CD4-positive, alpha-beta T cell (primary cell): Measurements from ENCODE around the gene KRT82. TPM values are rescaled to one million over a fixed set of nuclear protein-coding genes. Genes with fewer than 3 reads are reported as not detected.
"Not testable (repeated sequence)": the region's sequence is repeated elsewhere in the genome, so short reads cannot be mapped to it uniquely, and the experiment has no call there.

Experiments
- ATAC-seq: fragments of 200-7000 bp; cut with Tn5 transposase; one replicate; pipeline ENCODE4 v1.10.0; 2022; ENCODE audit warnings: mild to moderate bottlenecking; ENCODE audit not compliant: poor library complexity
- CTCF ChIA-PET: fragments of 350-600 bp; sonication (Branson Sonifier 250); formaldehyde crosslinking; loops from one replicate; lab custom pipeline; 2021; ENCODE audit warnings: antibody characterized with exemption, inconsistent platforms; lab: Charles Lee
- POLR2A ChIA-PET: fragments of 350-600 bp; sonication (Branson Sonifier 250); formaldehyde crosslinking; loops from one replicate; lab custom pipeline; 2021; ENCODE audit warnings: antibody characterized with exemption, inconsistent platforms; lab: Charles Lee
- DNase-seq, 14 experiments: peaks; one replicate each; pipeline ENCODE4 v3.0.0-alpha.2; 2013 to 2020; ENCODE audit warnings: mixed read lengths in 2 of 14
- H3K27ac ChIP-seq, 2 donors: one replicate each; pipeline versions ENCODE4 v1.5.1 to v1.7.0; 2013; ENCODE audit warnings: low read length in 2 of 2, low read depth in 1 of 2, mild to moderate bottlenecking in 1 of 2
- H3K27me3 ChIP-seq, 2 experiments: 1 replicate in 1 of 2; 2 replicates in 1 of 2; pipeline versions ENCODE4 v1.6.1 to v1.7.0; 2013; ENCODE audit warnings: low read length in 2 of 2, control low read depth in 1 of 2, mild to moderate bottlenecking in 1 of 2, moderate library complexity in 1 of 2; ENCODE audit not compliant: insufficient read depth in 2 of 2, control insufficient read depth in 1 of 2
- H3K36me3 ChIP-seq: one replicate; pipeline ENCODE4 v1.6.1; 2013; ENCODE audit warnings: low read length, control low read depth; ENCODE audit not compliant: insufficient read depth
- H3K4me1 ChIP-seq: one replicate; pipeline ENCODE4 v1.6.1; 2013; ENCODE audit warnings: low read length, control low read depth; ENCODE audit not compliant: insufficient read depth
- H3K4me3 ChIP-seq: one replicate; pipeline ENCODE4 v1.5.1; 2013; ENCODE audit warnings: mild to moderate bottlenecking, low read length, moderate library complexity
- H3K9me3 ChIP-seq, 2 experiments: 1 replicate in 1 of 2; 2 replicates in 1 of 2; pipeline versions ENCODE4 v1.6.1 to v1.7.0; 2013; ENCODE audit warnings: low read length in 2 of 2, mild to moderate bottlenecking in 2 of 2, control low read depth in 1 of 2, moderate library complexity in 1 of 2; ENCODE audit not compliant: control insufficient read depth in 1 of 2, insufficient read depth in 1 of 2
- H3K27ac Mint-ChIP-seq: one replicate; pipeline ENCODE4 v1.8.0; 2020; ENCODE audit warnings: mixed read lengths
- H3K27me3 Mint-ChIP-seq: one replicate; pipeline ENCODE4 v1.8.0; 2021; ENCODE audit warnings: mixed read lengths
- H3K36me3 Mint-ChIP-seq: one replicate; pipeline ENCODE4 v1.8.0; 2021; ENCODE audit warnings: low read depth, mixed read lengths
- H3K4me1 Mint-ChIP-seq: one replicate; pipeline ENCODE4 v1.8.0; 2021; ENCODE audit warnings: low read depth, mixed read lengths
- H3K4me3 Mint-ChIP-seq: one replicate; pipeline ENCODE4 v1.8.0; 2020; ENCODE audit warnings: mild to moderate bottlenecking, mixed read lengths
- H3K9me3 Mint-ChIP-seq: one replicate; pipeline ENCODE4 v1.8.0; 2020; ENCODE audit warnings: mixed read lengths
- intact Hi-C, 2 experiments: fragments of 100-400 bp; cut with DNase I in 1 of 2; cut with micrococcal nuclease in 1 of 2; formaldehyde crosslinking; loops; one replicate each; pipeline versions ENCODE4 v1.15.1 to v1.9.0; 2023 to 2025; cut with DNase I, micrococcal nuclease
- total RNA-seq, 174 experiments: library from RNA in 2 of 174; stranded (reverse) in 2 of 174; gene quantifications; one replicate each; pipeline ENCODE4 v1.2.3 and lab custom pipeline; 2021 to 2026
- TF ChIP-seq, protein P1 (sequence below): fragments of 200-600 bp; IDR thresholded peaks from one replicate; pipeline ENCODE4 v1.8.0; 2022; ENCODE audit warnings: antibody characterized with exemption, mild to moderate bottlenecking

The KRT82 gene
- total RNA-seq, 2 experiments from 2014 or later: not detected

DNA sequence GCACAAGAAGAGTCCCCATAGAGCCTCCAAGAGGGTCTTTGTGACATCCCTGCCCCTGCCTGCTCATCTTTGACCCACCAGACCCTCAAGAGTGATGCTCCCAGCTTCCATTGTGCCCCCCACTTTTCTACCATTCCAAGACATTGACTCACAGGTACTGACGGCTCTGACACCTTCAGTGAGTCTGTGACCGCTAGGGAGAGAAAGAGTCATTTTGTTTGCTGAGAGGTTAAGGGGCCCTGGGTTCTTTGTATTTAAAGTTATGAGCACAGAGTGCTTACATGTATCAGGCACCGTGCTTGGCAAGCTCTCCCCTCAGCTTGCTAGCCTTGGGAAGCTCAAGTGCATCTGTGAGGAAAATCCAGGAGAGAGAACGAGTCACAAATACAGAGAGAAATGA lies 7.1 kb upstream of the KRT82 start:
- intact Hi-C loops: no loop called here
- Histone ChIP-seq H3K4me3 (no peak overlapping the region), H3K27ac (no peak overlapping the region), H3K9me3 (no peaks in the 10 kb centered on the region), H3K36me3 (no peaks in the 10 kb centered on the region), H3K4me1 (no peaks in the 10 kb centered on the region), H3K27me3 (no peaks in the 10 kb centered on the region)
- ChIA-PET CTCF (no interaction called here), POLR2A (no interaction called here)
- Mint-ChIP-seq H3K9me3 (no peaks in the 10 kb centered on the region), H3K36me3 (no peaks in the 10 kb centered on the region), H3K27me3 (peaks cover 28% of the 10 kb centered on the region), H3K4me3 (no peak overlapping the region), H3K27ac (no peak overlapping the region), H3K4me1 (no peaks in the 10 kb centered on the region)
- TF ChIP-seq, protein P1, sequence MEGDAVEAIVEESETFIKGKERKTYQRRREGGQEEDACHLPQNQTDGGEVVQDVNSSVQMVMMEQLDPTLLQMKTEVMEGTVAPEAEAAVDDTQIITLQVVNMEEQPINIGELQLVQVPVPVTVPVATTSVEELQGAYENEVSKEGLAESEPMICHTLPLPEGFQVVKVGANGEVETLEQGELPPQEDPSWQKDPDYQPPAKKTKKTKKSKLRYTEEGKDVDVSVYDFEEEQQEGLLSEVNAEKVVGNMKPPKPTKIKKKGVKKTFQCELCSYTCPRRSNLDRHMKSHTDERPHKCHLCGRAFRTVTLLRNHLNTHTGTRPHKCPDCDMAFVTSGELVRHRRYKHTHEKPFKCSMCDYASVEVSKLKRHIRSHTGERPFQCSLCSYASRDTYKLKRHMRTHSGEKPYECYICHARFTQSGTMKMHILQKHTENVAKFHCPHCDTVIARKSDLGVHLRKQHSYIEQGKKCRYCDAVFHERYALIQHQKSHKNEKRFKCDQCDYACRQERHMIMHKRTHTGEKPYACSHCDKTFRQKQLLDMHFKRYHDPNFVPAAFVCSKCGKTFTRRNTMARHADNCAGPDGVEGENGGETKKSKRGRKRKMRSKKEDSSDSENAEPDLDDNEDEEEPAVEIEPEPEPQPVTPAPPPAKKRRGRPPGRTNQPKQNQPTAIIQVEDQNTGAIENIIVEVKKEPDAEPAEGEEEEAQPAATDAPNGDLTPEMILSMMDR: no peak
- no peak for ATAC-seq
- DNase-seq: no peak

DNA sequence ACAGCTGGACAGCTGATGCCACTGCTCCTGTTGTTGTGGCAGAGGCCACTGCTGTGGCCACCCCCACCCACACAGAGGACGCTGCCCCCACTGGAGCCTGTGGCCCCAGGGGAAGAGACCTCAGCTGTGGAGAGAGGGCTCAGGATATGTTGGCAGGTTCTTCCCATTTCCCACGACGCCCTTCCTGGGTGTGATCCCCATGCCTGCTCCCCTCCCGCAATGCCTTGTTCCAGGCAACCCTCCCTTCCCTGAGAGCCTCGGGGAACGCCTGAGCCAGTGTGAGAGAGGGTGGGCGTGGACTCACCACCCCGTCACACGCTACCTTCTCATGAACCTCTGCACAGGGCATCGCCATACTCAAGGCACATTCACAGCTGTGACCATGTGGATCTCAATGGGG lies 5.7 kb upstream of the KRT82 start:
- no peak overlapping the region for H3K27ac ChIP-seq
- intact Hi-C loops: no loop called here
- no peak for ATAC-seq
- H3K9me3 ChIP-seq: peaks cover 0 to 3% of the 10 kb centered on the region in 2 experiments
- Mint-ChIP-seq H3K4me3 (no peak overlapping the region), H3K36me3 (no peaks in the 10 kb centered on the region), H3K9me3 (no peaks in the 10 kb centered on the region), H3K27ac (no peak overlapping the region), H3K27me3 (peaks cover 33% of the 10 kb centered on the region), H3K4me1 (no peaks in the 10 kb centered on the region)
- TF ChIP-seq, protein P1: no peak
- DNase-seq: no peak
- no peak overlapping the region for H3K4me3 ChIP-seq
- H3K36me3 ChIP-seq: no peaks in the 10 kb centered on the region
- no peaks in the 10 kb centered on the region for H3K4me1 ChIP-seq
- H3K27me3 ChIP-seq: no peaks in the 10 kb centered on the region
- ChIA-PET POLR2A (no interaction called here), CTCF (no interaction called here)

DNA sequence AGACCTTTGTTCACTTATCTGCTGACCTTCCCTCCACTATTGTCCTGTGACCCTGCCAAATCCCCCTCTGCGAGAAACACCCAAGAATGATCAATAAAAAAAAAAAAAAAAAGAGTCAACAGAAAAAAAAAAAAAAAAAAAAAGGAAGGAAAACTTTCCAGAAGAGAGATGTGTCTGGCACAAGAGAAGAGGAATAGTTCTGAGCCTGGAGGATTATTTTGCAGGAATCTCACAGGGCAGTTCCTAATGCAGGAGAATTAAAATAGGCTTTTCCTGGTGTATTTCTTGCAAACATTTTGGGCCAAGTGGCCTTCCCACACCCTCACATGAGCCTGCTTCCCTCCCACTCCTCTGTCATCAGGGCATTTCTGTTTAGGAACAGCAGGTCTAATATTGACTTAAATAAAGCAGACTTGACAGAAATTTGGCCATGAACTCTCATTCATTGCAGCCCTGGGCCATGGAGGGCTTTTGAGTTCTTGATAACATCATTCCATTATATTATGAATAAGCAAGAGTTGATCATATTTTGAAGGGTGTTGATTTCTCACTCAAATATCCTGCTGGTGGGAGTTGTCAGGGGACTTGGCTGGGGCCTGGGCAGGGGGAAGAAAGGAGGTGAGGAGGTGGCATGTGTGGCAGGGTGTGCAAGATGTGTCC lies 4.6 kb upstream of the KRT82 start:
- intact Hi-C loops, H3K27ac Mint-ChIP-seq, H3K36me3 ChIP-seq, H3K36me3 Mint-ChIP-seq, H3K4me3 ChIP-seq, H3K27ac ChIP-seq, H3K4me1 ChIP-seq, CTCF ChIA-PET, H3K9me3 Mint-ChIP-seq, POLR2A ChIA-PET, H3K9me3 ChIP-seq, ATAC-seq, DNase-seq, H3K4me1 Mint-ChIP-seq, H3K4me3 Mint-ChIP-seq, H3K27me3 ChIP-seq: not testable (repeated sequence)
- peaks cover 32% of the 10 kb centered on the region for H3K27me3 Mint-ChIP-seq

DNA sequence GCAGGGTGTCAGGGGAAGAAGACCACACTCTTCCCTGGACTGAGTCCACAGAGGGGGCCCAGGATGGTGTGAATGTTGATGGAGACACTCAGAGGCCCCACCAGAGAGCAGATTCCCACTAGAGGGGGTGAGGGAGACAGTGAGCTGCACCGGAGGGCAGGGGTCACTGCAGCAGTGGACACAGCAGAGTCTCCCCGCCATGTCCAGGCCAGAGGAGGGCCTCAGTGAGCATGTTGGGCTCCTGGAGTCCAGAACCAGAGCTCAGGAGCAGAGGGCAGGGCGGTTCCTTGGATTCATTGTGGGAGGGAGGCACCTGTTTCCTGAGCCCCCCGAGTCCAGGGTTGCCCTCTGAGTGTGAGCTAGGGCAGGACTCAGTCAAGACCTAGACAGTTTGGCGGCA lies 1.8 kb upstream of the KRT82 start:
- ChIA-PET CTCF (no interaction called here), POLR2A (no interaction called here)
- H3K27ac ChIP-seq: no peak overlapping the region
- no peak for DNase-seq
- Mint-ChIP-seq H3K4me3 (no peak overlapping the region), H3K4me1 (no peaks in the 10 kb centered on the region), H3K9me3 (no peaks in the 10 kb centered on the region), H3K27ac (no peak overlapping the region), H3K27me3 (peaks cover 17% of the 10 kb centered on the region), H3K36me3 (no peaks in the 10 kb centered on the region)
- no peaks in the 10 kb centered on the region for H3K4me1 ChIP-seq
- TF ChIP-seq, protein P1: no peak
- H3K4me3 ChIP-seq: no peak overlapping the region
- peaks cover 0 to 3% of the 10 kb centered on the region in 2 experiments for H3K27me3 ChIP-seq
- H3K9me3 ChIP-seq: peaks cover 0 to 3% of the 10 kb centered on the region in 2 experiments
- intact Hi-C loops: no loop called here
- no peaks in the 10 kb centered on the region for H3K36me3 ChIP-seq
- ATAC-seq: no peak
